Sigmoid colon (tissue), 4 donors: ENCODE data around the gene FYB1.

ENCODE experiments used
- EP300 ChIP-seq, 4 donors: sonication (generic); formaldehyde crosslinking; IDR thresholded peaks; one replicate each; pipeline ENCODE4 v1.6.1; 2017; ENCODE audit warnings: antibody characterized with exemption in 4 of 4
- POLR2A ChIP-seq, 2 donors: fragments of 450-650 bp; IDR thresholded peaks; one replicate each; pipeline ENCODE4 v1.6.1; 2016; ENCODE audit warnings: antibody characterized with exemption in 2 of 2, mild to moderate bottlenecking in 2 of 2, moderate library complexity in 2 of 2
- POLR2AphosphoS5 ChIP-seq, 4 donors: sonication (generic); formaldehyde crosslinking; IDR thresholded peaks; one replicate each; pipeline ENCODE4 v1.6.1; 2017; ENCODE audit warnings: antibody characterized with exemption in 4 of 4
- TF ChIP-seq, protein P1 (sequence below), 4 experiments: fragments of 450-650 bp in 3 of 4; fragments of 200-600 bp in 1 of 4; IDR thresholded peaks; one replicate each; pipeline ENCODE4 v1.5.1; 2016 to 2019; ENCODE audit warnings: antibody characterized with exemption in 4 of 4, mild to moderate bottlenecking in 3 of 4, moderate library complexity in 2 of 4

DNA sequence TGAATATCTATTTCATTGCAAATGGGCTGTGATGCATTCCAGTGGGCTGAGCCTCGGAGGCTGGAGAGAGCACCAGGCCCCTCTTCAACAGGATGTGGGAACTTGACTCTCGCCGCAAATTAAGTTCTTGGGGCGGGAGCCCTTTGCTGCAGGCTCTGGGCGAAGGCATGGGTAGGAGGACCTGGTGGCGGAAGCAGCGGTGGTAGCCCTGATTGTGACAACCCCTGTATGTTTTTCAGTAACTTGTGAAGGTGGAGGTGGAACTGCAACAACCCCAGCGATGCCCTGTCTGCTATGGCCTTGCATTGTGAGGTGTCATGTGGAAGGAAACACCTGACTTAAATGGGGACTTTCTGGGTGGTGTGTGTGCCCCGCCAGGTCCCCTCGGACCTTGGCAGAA, 9.4 kb downstream of the FYB1 start:
- TF ChIP-seq, protein P1, sequence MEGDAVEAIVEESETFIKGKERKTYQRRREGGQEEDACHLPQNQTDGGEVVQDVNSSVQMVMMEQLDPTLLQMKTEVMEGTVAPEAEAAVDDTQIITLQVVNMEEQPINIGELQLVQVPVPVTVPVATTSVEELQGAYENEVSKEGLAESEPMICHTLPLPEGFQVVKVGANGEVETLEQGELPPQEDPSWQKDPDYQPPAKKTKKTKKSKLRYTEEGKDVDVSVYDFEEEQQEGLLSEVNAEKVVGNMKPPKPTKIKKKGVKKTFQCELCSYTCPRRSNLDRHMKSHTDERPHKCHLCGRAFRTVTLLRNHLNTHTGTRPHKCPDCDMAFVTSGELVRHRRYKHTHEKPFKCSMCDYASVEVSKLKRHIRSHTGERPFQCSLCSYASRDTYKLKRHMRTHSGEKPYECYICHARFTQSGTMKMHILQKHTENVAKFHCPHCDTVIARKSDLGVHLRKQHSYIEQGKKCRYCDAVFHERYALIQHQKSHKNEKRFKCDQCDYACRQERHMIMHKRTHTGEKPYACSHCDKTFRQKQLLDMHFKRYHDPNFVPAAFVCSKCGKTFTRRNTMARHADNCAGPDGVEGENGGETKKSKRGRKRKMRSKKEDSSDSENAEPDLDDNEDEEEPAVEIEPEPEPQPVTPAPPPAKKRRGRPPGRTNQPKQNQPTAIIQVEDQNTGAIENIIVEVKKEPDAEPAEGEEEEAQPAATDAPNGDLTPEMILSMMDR (IDR thresholded peaks at IDR 0.05): no peak
- no peak for TF ChIP-seq POLR2A (IDR thresholded peaks at IDR 0.05)
- no peak for TF ChIP-seq EP300 (IDR thresholded peaks at IDR 0.05)
- TF ChIP-seq POLR2AphosphoS5 (IDR thresholded peaks at IDR 0.05): no peak
